Cardiac fibroblast (primary cell): Measurements from ENCODE around the gene IL11RA.
A peak's percentile ranks its signal among the peaks of the same experiment; 100 is the strongest.

Experiments used
- DNase-seq, 2 donors: peaks; one replicate each; pipeline versions ENCODE4 v3.0.0 to v3.0.0-alpha.2; 2010; ENCODE audit warnings: low read depth in 2 of 2
- H3K4me3 ChIP-seq, 2 donors: replicated peaks in 1 of 2; 1 replicate in 1 of 2; 2 replicates in 1 of 2; pipeline ENCODE4 v1.5.1; 2011; ENCODE audit warnings: low read depth in 2 of 2, low read length in 2 of 2, mild to moderate bottlenecking in 2 of 2, moderate library complexity in 1 of 2
- CTCF ChIP-seq: IDR thresholded peaks from one replicate; pipeline ENCODE4 v1.5.1; 2011; ENCODE audit warnings: low read depth, mild to moderate bottlenecking, low read length, inconsistent platforms

Gene IL11RA

GRCh38 chr9:34674440-34674839 lies 22.5 kb downstream of the IL11RA start:
- H3K4me3 ChIP-seq: no peak overlapping the region
- no peak for DNase-seq
- TF ChIP-seq CTCF: no peak

DNA sequence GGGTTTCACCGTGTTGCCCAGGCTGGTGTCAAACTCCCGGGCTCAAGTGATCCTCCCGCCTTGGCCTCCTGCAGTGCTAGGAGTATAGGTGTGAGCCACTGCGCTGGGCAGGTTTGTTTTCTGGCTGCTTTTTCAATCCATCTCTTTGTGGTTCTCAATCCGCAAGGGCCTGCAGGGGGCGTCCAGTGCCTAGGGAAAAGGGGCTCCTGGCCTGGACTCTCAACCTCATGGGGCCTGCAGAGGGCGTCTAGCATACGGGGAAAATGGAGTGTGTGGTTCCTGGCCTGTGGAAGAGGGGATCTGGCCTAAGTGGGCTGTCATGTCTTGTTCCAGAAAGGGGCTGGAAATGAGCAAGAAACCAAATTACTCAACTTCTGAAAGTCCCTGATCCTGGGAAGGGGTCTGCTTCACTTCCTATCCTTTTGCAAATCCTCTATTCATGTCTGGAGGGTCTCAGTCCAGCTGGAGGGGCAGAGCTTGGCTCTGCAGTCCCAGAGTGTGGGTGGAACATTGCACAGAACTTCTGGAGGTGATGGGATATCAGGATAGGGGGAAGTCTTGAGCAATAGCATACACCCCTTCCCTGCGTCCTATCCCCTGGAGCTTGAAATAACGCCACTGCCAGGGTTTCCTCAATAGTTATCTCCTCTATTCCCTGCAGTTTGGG lies 23.2 kb downstream of the IL11RA start:
- DNase-seq: peak; percentile 70 to 88
- no peak overlapping the region for H3K4me3 ChIP-seq
- TF ChIP-seq CTCF: peak; percentile 83

DNA sequence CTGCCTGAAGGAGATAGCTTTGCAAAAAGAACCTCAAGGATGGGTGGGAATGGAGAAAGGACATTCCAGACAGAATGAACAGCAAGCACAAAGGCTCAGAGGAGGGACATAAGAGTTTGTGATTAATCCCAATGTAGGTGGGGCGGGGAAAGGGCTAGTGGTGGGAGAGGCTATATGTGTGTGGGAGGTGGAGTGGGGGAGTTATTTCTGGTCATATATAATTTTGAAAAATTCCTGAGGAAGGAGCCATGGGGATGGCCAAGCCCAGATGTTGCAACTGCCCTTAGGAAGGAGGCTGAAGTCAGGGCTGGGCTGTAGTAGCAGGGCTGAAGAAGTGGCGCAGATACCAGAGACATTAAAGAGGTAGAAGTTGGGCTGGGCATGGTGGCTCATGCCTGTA lies 23.9 kb downstream of the IL11RA start:
- no peak for TF ChIP-seq CTCF
- peak in 1 of 2 donors; percentile 68 for DNase-seq
- H3K4me3 ChIP-seq: no peak overlapping the region

DNA sequence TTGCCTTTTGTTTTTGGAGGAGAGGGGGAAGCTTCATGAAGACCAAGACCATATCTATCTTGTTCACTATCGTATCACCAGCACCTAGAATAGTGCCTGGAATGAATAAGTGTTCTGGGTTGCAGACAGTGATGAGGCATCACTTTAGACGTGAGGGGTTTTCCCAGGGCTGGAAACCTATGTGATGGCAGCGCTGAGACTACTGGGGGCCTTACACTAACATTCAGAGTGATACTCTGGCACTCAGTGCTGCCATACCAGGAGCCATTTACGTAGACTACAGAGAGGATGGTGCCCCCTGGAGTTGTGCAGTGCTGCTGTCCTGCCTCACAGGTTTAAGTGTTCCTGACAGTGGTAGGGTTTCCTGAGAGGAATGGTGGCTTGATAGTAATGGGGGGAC lies 32.2 kb downstream of the IL11RA start:
- DNase-seq: no peak
- no peak overlapping the region for H3K4me3 ChIP-seq

GRCh38 chr9:34684816-34685215 lies 32.8 kb downstream of the IL11RA start:
- no peak overlapping the region for H3K4me3 ChIP-seq
- TF ChIP-seq CTCF: no peak

More for the DNA sequence above, 32.2 kb downstream of the IL11RA start:
- no peak for TF ChIP-seq CTCF

DNA sequence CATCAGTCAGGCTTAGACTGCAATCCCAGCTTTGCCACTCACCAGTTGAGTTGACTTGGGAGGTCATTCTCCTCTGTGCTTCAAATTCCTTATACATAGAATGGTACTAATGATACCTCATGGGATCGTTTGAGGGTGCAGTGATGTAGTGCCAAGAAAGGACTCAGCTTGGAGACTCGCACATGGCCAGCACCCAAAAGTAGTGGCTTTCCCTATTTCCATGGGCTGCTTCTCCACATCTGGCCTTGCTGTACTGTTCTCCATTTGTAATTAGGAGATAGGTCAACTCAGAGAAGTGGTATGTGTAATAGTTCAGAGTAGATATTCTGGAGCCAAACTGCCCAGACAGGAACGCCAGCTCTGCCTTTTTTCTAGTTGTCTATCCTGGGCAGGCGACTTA lies 33.6 kb downstream of the IL11RA start:
- no peak for TF ChIP-seq CTCF
- no peak overlapping the region for H3K4me3 ChIP-seq
- no peak for DNase-seq

More at GRCh38 chr9:34684816-34685215, 32.8 kb downstream of the IL11RA start:
- DNase-seq: no peak

- DNase-seq: peak; percentile 44 to 76
- TF ChIP-seq CTCF: no peak
Observed at GRCh38 chr9:34686231-34686630, 34.2 kb downstream of the IL11RA start.

More at GRCh38 chr9:34686231-34686630, 34.2 kb downstream of the IL11RA start:
- no peak overlapping the region for H3K4me3 ChIP-seq
